Neural progenitor cell (in vitro differentiated cells): ENCODE results near the gene RPTN.

Experiments used
- EZH2 ChIP-seq: fragments of 200-600 bp; sonication (generic); IDR thresholded peaks from 2 replicates; pipeline ENCODE4 v1.6.1; 2017; ENCODE audit warnings: antibody characterized with exemption, mild to moderate bottlenecking, moderate library complexity
- EZH2phosphoT487 ChIP-seq: fragments of 200-600 bp; sonication (generic); IDR thresholded peaks from 2 replicates; pipeline ENCODE4 v1.6.1; 2017; ENCODE audit warnings: antibody characterized with exemption
- TF ChIP-seq, protein P1 (sequence below): fragments of 200-600 bp; sonication (generic); IDR thresholded peaks from 2 replicates; pipeline ENCODE4 v1.5.1; 2017; ENCODE audit warnings: antibody characterized with exemption, mild to moderate bottlenecking

DNA sequence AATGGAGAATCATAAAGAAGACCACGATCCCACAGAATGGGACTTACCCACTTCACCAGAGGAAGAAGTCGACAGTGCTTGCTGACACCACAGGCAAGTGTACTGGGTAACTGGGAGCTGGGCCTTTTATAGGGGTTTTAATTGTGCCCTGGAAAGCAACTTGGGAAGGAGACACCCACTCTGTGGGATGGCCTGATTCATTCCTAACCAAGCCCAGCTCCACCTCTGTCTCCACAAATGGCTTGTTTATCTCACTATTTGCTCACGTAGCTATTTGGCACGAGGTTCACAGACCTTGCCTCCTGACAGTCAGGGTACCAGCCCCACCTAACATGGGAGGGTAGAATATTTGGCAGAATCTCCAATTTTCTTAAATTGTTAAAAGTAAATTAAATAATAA, 43.7 kb downstream of the RPTN start, which contains the start of gene TCHH:
- no peak for TF ChIP-seq EZH2
- TF ChIP-seq, protein P1, sequence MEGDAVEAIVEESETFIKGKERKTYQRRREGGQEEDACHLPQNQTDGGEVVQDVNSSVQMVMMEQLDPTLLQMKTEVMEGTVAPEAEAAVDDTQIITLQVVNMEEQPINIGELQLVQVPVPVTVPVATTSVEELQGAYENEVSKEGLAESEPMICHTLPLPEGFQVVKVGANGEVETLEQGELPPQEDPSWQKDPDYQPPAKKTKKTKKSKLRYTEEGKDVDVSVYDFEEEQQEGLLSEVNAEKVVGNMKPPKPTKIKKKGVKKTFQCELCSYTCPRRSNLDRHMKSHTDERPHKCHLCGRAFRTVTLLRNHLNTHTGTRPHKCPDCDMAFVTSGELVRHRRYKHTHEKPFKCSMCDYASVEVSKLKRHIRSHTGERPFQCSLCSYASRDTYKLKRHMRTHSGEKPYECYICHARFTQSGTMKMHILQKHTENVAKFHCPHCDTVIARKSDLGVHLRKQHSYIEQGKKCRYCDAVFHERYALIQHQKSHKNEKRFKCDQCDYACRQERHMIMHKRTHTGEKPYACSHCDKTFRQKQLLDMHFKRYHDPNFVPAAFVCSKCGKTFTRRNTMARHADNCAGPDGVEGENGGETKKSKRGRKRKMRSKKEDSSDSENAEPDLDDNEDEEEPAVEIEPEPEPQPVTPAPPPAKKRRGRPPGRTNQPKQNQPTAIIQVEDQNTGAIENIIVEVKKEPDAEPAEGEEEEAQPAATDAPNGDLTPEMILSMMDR, result no peak
- TF ChIP-seq EZH2phosphoT487, result no peak
